ENCODE results near the gene KCNK5.

Gene KCNK5

GRCh38 chr6:39214846-39215639 is 14.2 kb downstream of the KCNK5 start:
- no peak for DNase-seq

GRCh38 chr6:39214120-39214813 is 15.0 kb downstream of the KCNK5 start:
- DNase-seq = no peak

GRCh38 chr6:39213195-39213920 is 15.9 kb downstream of the KCNK5 start:
- DNase-seq = no peak

- no peak for DNase-seq
Measured at GRCh38 chr6:39211183-39211582, 18.1 kb downstream of the KCNK5 start.

- no peak for DNase-seq
Measured at GRCh38 chr6:39210450-39210849, 18.8 kb downstream of the KCNK5 start.

- no peak for DNase-seq
Measured at GRCh38 chr6:39209911-39210310, 19.4 kb downstream of the KCNK5 start.

GRCh38 chr6:39209360-39209811 is 19.9 kb downstream of the KCNK5 start:
- DNase-seq = no peak

GRCh38 chr6:39208223-39208739 is 21.0 kb downstream of the KCNK5 start:
- no peak for DNase-seq

GRCh38 chr6:39207416-39208222 is 21.7 kb downstream of the KCNK5 start:
- DNase-seq = no peak

GRCh38 chr6:39206250-39206721 is 23.0 kb downstream of the KCNK5 start:
- no peak for DNase-seq

GRCh38 chr6:39204646-39205244 is 24.5 kb downstream of the KCNK5 start:
- no peak for DNase-seq

- no peak for DNase-seq
Measured at GRCh38 chr6:39204160-39204495, 25.1 kb downstream of the KCNK5 start.

- DNase-seq = no peak
Measured at GRCh38 chr6:39203436-39204159, 25.7 kb downstream of the KCNK5 start.

- no peak for DNase-seq
Measured at GRCh38 chr6:39202166-39202565, 27.1 kb downstream of the KCNK5 start.

- DNase-seq = no peak
Measured at GRCh38 chr6:39200498-39201020, 28.7 kb downstream of the KCNK5 start.

GRCh38 chr6:39199976-39200375 is 29.3 kb downstream of the KCNK5 start:
- no peak for DNase-seq

- DNase-seq = no peak
Measured at GRCh38 chr6:39199231-39199940, 29.9 kb downstream of the KCNK5 start.

GRCh38 chr6:39198528-39198927 is 30.7 kb downstream of the KCNK5 start:
- DNase-seq = no peak

GRCh38 chr6:39197922-39198500 is 31.3 kb downstream of the KCNK5 start:
- no peak for DNase-seq

- no peak for DNase-seq
Measured at GRCh38 chr6:39197521-39197920, 31.8 kb downstream of the KCNK5 start.

Measured in activated CD4-positive, alpha-beta T cell treated with anti-CD3 and anti-CD28 coated beads, Interleukin-2, amount 50 U/mL, for 1 hour (primary cell).